GM12874 (cell line): ENCODE data around the gene CRHR2.

ENCODE experiments used
- CTCF ChIP-seq: IDR thresholded peaks from 2 replicates; pipeline ENCODE4 v1.5.1; 2011; ENCODE audit warnings: low read depth, mild to moderate bottlenecking, control low read depth, low read length, moderate library complexity; ENCODE audit not compliant: insufficient read depth

Gene CRHR2

GRCh38 chr7:30697719-30698460, 15.6 kb upstream of the CRHR2 start:
- TF ChIP-seq CTCF = no peak

GRCh38 chr7:30694774-30695721, 12.8 kb upstream of the CRHR2 start:
- no peak for TF ChIP-seq CTCF

GRCh38 chr7:30694218-30694745, 12.0 kb upstream of the CRHR2 start:
- no peak for TF ChIP-seq CTCF

- TF ChIP-seq CTCF = no peak
These were observed 10.6 kb upstream of the CRHR2 start for GRCh38 chr7:30692882-30693281.

- TF ChIP-seq CTCF = no peak
These were observed 10.2 kb upstream of the CRHR2 start for GRCh38 chr7:30692438-30692837.

GRCh38 chr7:30690011-30690410, 7.8 kb upstream of the CRHR2 start:
- no peak for TF ChIP-seq CTCF

- TF ChIP-seq CTCF = no peak
These were observed 6.5 kb upstream of the CRHR2 start for GRCh38 chr7:30688718-30689221.
